ENCODE results near the gene CABP7. TPM values are rescaled to one million over a fixed set of nuclear protein-coding genes. Genes with fewer than 3 reads are reported as not detected.

CABP7 gene
- total RNA-seq, 1 experiment from 2014 or later = not detected

- CTCF ChIA-PET = interaction anchor here (0.5 to 1.6 kb wide), 11 partner anchors 9 to 1446 kb away, joined by 3 to 20 read pairs (median 3); no protein-coding TSS in a partner anchor
- Histone ChIP-seq H3K79me2 (ENCODE audit: insufficient read depth, low read length) (peaks cover 16% of the 10 kb centered on the region), H2AFZ (ENCODE audit: low read depth, low read length, poor library complexity, severe bottlenecking) (peak overlapping the region; percentile 24), H4K20me1 (ENCODE audit: insufficient read depth) (no peaks in the 10 kb centered on the region), H3K4me2 (ENCODE audit: low read length) (peak overlapping the region; percentile 68), H3K36me3 (ENCODE audit: control insufficient read depth in 1 of 2, insufficient read depth in 2 of 2, low read length in 2 of 2) (peaks cover 15 to 19% of the 10 kb centered on the region in 2 experiments; a peak in 3 of 4 replicates), H3K4me3 (replicated peaks in 1 of 2; ENCODE audit: low read depth in 1 of 2, low read length in 2 of 2) (no peak overlapping the region), H3K9ac (ENCODE audit: low read length) (peak overlapping the region; percentile 35), H3K9me3 (ENCODE audit: control insufficient read depth in 1 of 2, insufficient read depth in 1 of 2, low read depth in 1 of 2, low read length in 2 of 2) (no peaks in the 10 kb centered on the region), H3K27me3 (ENCODE audit: insufficient read depth, low read length) (no peaks in the 10 kb centered on the region), H3K9me2 (ENCODE audit: insufficient read depth) (no peaks in the 10 kb centered on the region), H3K27ac (ENCODE audit: low read depth, low read length) (peak overlapping the region; percentile 73), H3K4me1 (ENCODE audit: control insufficient read depth in 1 of 2, insufficient read depth in 2 of 2, low read length in 2 of 2) (peaks cover 12 to 44% of the 10 kb centered on the region in 2 experiments)
- ATAC-seq (peak; percentile 69), DNase-seq (ENCODE audit: low read depth, low spot score) (peak; percentile 36)
- intact Hi-C loops (cut with micrococcal nuclease) = loop anchor here (2.0 kb wide), 2 partner anchors 232 to 316 kb away; no protein-coding TSS in a partner anchor
- RAD21 ChIA-PET (ENCODE audit: low non-redundant PET in 1 of 2, low total read pairs in 2 of 2, uncharacterized antibody in 2 of 2, unreplicated experiment in 2 of 2) = interaction anchor here (0.6 to 1.6 kb wide), 4 partner anchors 137 to 316 kb away, joined by 3 to 4 read pairs (median 4); no protein-coding TSS in a partner anchor
- BruUV-seq (replicated peaks) = no TSS peak
- POLR2A ChIA-PET = interaction anchor here (0.6 to 1.1 kb wide), 4 partner anchors 9 to 219 kb away, joined by 3 read pairs; partner anchors contain the start of gene THOC5
- TF ChIP-seq EZH2phosphoT487 (IDR thresholded peaks at IDR 0.05; ENCODE audit: borderline replicate concordance) (no peak), RAD21 (IDR thresholded peaks at IDR 0.05; ENCODE audit: low read depth) (no peak), JUND (IDR thresholded peaks at IDR 0.05) (peak; percentile 64; the same call in 1 of the 2 replicates), FOSL1 (IDR thresholded peaks at IDR 0.05; ENCODE audit: low read depth) (peak; percentile 70), ZFX (IDR thresholded peaks at IDR 0.05) (no peak), EZH2 (IDR thresholded peaks at IDR 0.05) (no peak), REST (IDR thresholded peaks at IDR 0.05; ENCODE audit: low read depth) (no peak), SRF (IDR thresholded peaks at IDR 0.05; ENCODE audit: low read depth) (peak; percentile 88), MAX (IDR thresholded peaks at IDR 0.05) (peak; percentile 28; the same call in 1 of the 2 replicates), ZBTB33 (IDR thresholded peaks at IDR 0.05; ENCODE audit: extremely low read depth, insufficient replicate concordance, low read length) (no peak), ELF1 (IDR thresholded peaks at IDR 0.05; ENCODE audit: borderline replicate concordance, low read depth) (no peak), ZNF274 (IDR thresholded peaks at IDR 0.05; ENCODE audit: low read depth, low read length) (no peak), CBX3 (IDR thresholded peaks at IDR 0.05; ENCODE audit: low read depth) (peak; percentile 46; the same call in 1 of the 2 replicates), CTCF (IDR thresholded peaks at IDR 0.05 in 2 of 3, conservative IDR thresholded peaks at IDR 0.05 in 1 of 3; ENCODE audit: borderline replicate concordance in 1 of 3, insufficient read depth in 1 of 3, low read depth in 2 of 3, low read length in 2 of 3) (no peak), POLR2A (IDR thresholded peaks at IDR 0.05; ENCODE audit: borderline replicate concordance, extremely low read depth, insufficient read depth, insufficient read length) (no peak), EGR1 (IDR thresholded peaks at IDR 0.05; ENCODE audit: low read depth) (no peak), SIN3A (IDR thresholded peaks at IDR 0.05; ENCODE audit: low read depth) (no peak), ATF3 (IDR thresholded peaks at IDR 0.05) (no peak), POLR2AphosphoS5 (IDR thresholded peaks at IDR 0.05; ENCODE audit: low read depth, low read length) (no peak), SP1 (IDR thresholded peaks at IDR 0.05; ENCODE audit: low read depth) (0 out of 2 replicates have a peak, but pooled peaks have one; percentile 19), CEBPB (IDR thresholded peaks at IDR 0.05; ENCODE audit: low read depth) (no peak)
Observed at GRCh38 chr22:29773233-29773632, 53.4 kb downstream of the CABP7 start.
